ENCODE results near the gene PRKAR1B. TPM values are rescaled to one million over a fixed set of nuclear protein-coding genes. Genes with fewer than 3 reads are reported as not detected.

The PRKAR1B gene
- total and polyA plus RNA-seq, 8 donors: 16.3 to 43.5 (median 37.6) TPM

GRCh38 chr7:590731-591551 is 136.1 kb downstream of the PRKAR1B start:
- H3K4me3 ChIP-seq: no peak overlapping the region
- ATAC-seq: no peak
- no peak overlapping the region for H3K27ac ChIP-seq
- H3K9me3 ChIP-seq: peaks cover 0 to 4% of the 10 kb centered on the region in 2 donors
- TF ChIP-seq, protein P1, sequence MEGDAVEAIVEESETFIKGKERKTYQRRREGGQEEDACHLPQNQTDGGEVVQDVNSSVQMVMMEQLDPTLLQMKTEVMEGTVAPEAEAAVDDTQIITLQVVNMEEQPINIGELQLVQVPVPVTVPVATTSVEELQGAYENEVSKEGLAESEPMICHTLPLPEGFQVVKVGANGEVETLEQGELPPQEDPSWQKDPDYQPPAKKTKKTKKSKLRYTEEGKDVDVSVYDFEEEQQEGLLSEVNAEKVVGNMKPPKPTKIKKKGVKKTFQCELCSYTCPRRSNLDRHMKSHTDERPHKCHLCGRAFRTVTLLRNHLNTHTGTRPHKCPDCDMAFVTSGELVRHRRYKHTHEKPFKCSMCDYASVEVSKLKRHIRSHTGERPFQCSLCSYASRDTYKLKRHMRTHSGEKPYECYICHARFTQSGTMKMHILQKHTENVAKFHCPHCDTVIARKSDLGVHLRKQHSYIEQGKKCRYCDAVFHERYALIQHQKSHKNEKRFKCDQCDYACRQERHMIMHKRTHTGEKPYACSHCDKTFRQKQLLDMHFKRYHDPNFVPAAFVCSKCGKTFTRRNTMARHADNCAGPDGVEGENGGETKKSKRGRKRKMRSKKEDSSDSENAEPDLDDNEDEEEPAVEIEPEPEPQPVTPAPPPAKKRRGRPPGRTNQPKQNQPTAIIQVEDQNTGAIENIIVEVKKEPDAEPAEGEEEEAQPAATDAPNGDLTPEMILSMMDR (IDR thresholded peaks at IDR 0.05): no peak
- peaks cover 0 to 15% of the 10 kb centered on the region in 2 donors for H3K4me1 ChIP-seq
- peak in 1 of 4 donors; percentile 72 for DNase-seq
- peaks cover 0 to 8% of the 10 kb centered on the region in 2 donors for H3K27me3 ChIP-seq
- intact Hi-C loops (cut with DNase I): no loop called here
- peaks cover 0 to 5% of the 10 kb centered on the region in 2 donors for H3K36me3 ChIP-seq

- intact Hi-C loops (cut with DNase I): no loop called here
- ATAC-seq: no peak
- Histone ChIP-seq H3K27ac (no peak overlapping the region), H3K27me3 (peaks cover 0 to 8% of the 10 kb centered on the region in 2 donors), H3K4me3 (no peak overlapping the region), H3K36me3 (no peaks in the 10 kb centered on the region), H3K4me1 (peaks cover 0 to 15% of the 10 kb centered on the region in 2 donors), H3K9me3 (peaks cover 0 to 4% of the 10 kb centered on the region in 2 donors)
- TF ChIP-seq, protein P1 (IDR thresholded peaks at IDR 0.05): no peak
- peak in 1 of 4 donors; percentile 73 for DNase-seq
Measured at GRCh38 chr7:589781-590575, 137.1 kb downstream of the PRKAR1B start.

DNA sequence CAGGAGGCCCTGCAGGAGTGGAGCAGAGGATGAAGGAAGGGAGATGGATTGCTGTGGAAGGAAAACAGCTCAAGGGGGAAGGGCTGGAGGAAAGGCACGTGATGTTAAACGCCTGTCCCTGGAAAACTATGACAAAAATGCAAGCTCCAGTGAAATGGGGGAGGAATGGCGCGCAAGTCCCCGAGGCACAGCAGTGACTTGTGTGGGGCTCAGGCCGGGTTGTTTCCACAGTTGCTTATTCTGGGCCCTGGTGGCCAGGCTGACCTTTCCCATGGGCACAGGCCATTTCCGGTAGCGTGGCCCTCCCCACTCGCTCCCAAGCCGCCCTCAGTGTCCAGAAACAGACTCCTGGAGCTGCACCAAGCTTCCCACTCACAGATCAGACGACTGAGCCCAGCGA is 139.3 kb downstream of the PRKAR1B start:
- H3K27ac ChIP-seq: no peak overlapping the region
- no peak for ATAC-seq
- TF ChIP-seq, protein P1 (IDR thresholded peaks at IDR 0.05): no peak

GRCh38 chr7:586494-586893 is 140.6 kb downstream of the PRKAR1B start:
- no peak overlapping the region for H3K27ac ChIP-seq
- TF ChIP-seq, protein P1 (IDR thresholded peaks at IDR 0.05): no peak
- ATAC-seq (no peak), DNase-seq (peak in 1 of 4 donors; percentile 50)
- peaks cover 0 to 4% of the 10 kb centered on the region in 2 donors for H3K9me3 ChIP-seq
- no peak overlapping the region for H3K4me3 ChIP-seq
- intact Hi-C loops (cut with DNase I): no loop called here
- H3K4me1 ChIP-seq: no peaks in the 10 kb centered on the region
- H3K36me3 ChIP-seq: no peaks in the 10 kb centered on the region
- peaks cover 0 to 8% of the 10 kb centered on the region in 2 donors for H3K27me3 ChIP-seq

More for the DNA sequence above, 139.3 kb downstream of the PRKAR1B start:
- H3K4me3 ChIP-seq: no peak overlapping the region
- peak in 1 of 4 donors; percentile 55 for DNase-seq
- H3K27me3 ChIP-seq: peaks cover 0 to 8% of the 10 kb centered on the region in 2 donors
- H3K9me3 ChIP-seq: peaks cover 0 to 4% of the 10 kb centered on the region in 2 donors
- H3K36me3 ChIP-seq: no peaks in the 10 kb centered on the region
- H3K4me1 ChIP-seq: peaks cover 0 to 3% of the 10 kb centered on the region in 2 donors
- intact Hi-C loops (cut with DNase I): no loop called here

- no peak overlapping the region for H3K4me3 ChIP-seq
- intact Hi-C loops (cut with DNase I): no loop called here
- ATAC-seq (no peak), DNase-seq (peak in 1 of 4 donors; percentile 36)
- H3K36me3 ChIP-seq: no peaks in the 10 kb centered on the region
- peaks cover 0 to 4% of the 10 kb centered on the region in 2 donors for H3K9me3 ChIP-seq
- H3K4me1 ChIP-seq: no peaks in the 10 kb centered on the region
- TF ChIP-seq, protein P1 (IDR thresholded peaks at IDR 0.05): no peak
- no peak overlapping the region for H3K27ac ChIP-seq
- H3K27me3 ChIP-seq: peaks cover 0 to 2% of the 10 kb centered on the region in 2 donors
Measured at GRCh38 chr7:585873-586272, 141.2 kb downstream of the PRKAR1B start.
